ENCODE results near the gene SLC25A13. TPM values are rescaled to one million over a fixed set of nuclear protein-coding genes. Genes with fewer than 3 reads are reported as not detected.
"Not testable (repeated sequence)": the region's sequence is repeated elsewhere in the genome, so short reads cannot be mapped to it uniquely, and the experiment has no call there.

SLC25A13 gene
- total and polyA plus RNA-seq, 2 of the 13 experiments (the other 11 are each of a cell fraction or from before 2014, with no cell fraction given), result 36.2 to 84.9 TPM

DNA sequence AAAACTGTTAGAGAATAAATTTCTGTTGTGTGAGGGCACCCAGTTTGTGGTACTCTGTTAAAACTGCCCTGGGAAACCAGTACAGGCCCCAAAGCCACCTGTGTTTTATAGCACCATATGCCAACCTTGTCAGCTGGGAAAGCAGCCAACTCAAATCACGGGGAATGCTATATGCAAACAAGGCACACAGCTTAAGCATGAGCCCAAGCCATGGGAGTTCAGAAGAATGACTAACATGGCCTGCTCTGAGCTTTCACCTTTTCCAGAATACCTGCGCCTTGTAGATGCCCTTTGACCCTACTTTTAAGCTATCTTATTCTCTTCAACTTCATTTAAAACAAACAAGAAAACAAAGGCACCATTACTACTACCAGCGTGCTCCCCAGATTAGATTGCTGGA lies 5.5 kb upstream of the SLC25A13 start (continued):
- TF ChIP-seq ZNF230 (CRISPR knock-in tag; IDR thresholded peaks at IDR 0.05) (no peak), GPN1 (CRISPR knock-in tag; IDR thresholded peaks at IDR 0.05; ENCODE audit: borderline replicate concordance) (no peak), NFYB (CRISPR knock-in tag; IDR thresholded peaks at IDR 0.05) (no peak), SP1 (IDR thresholded peaks at IDR 0.05) (no peak), SP1 (CRISPR knock-in tag; IDR thresholded peaks at IDR 0.05) (no peak), SMARCE1 (IDR thresholded peaks at IDR 0.05; ENCODE audit: borderline replicate concordance) (no peak), FIP1L1 (IDR thresholded peaks at IDR 0.05; ENCODE audit: borderline replicate concordance, insufficient read depth, low read depth, low read length) (no peak), SALL1 (CRISPR knock-in tag; IDR thresholded peaks at IDR 0.05) (peak; percentile 47), HNF4G (IDR thresholded peaks at IDR 0.05; ENCODE audit: borderline replicate concordance, low read depth, low read length) (peak; percentile 41; the same call in 1 of the 2 replicates), HNF4G (CRISPR knock-in tag; IDR thresholded peaks at IDR 0.05; ENCODE audit: borderline replicate concordance, low read depth) (no peak), RBM22 (optimal IDR thresholded peaks at IDR 0.05; ENCODE audit: low read length) (no peak), HMG20A (CRISPR knock-in tag; IDR thresholded peaks at IDR 0.05; ENCODE audit: borderline replicate concordance) (peak; percentile 88; the same call in 1 of the 2 replicates), SMYD3 (CRISPR knock-in tag; IDR thresholded peaks at IDR 0.05) (no peak), ZNF264 (CRISPR knock-in tag; IDR thresholded peaks at IDR 0.05) (no peak), ZNF333 (CRISPR knock-in tag; IDR thresholded peaks at IDR 0.05; ENCODE audit: borderline replicate concordance) (no peak)

DNA sequence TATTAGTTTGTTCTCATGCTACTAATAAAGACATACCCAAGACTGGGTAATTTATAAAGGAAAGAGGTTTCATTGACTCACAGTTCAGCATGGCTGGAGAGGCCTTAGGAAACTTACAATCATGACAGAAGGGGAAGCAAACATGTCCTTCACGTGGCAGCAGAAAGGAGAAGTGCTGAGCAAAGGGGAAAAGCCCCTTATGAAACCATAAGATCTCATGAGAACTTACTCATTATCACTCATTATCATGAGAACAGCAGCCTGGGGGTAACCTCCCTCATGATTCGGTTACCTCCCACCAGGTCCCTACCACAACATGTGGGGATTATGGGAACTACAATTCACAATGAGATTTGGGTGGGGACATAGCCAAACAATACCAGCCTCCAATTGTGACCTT lies 4.9 kb upstream of the SLC25A13 start:
- H4K20me1 ChIP-seq (ENCODE audit: insufficient read depth, low read length); ATAC-seq; H3K79me2 ChIP-seq (ENCODE audit: insufficient read depth, low read length); H3K27ac ChIP-seq (ENCODE audit: extremely low read length, insufficient read depth, low read length); BruUV-seq (replicated peaks); CTCF ChIA-PET (ENCODE audit: low intra/inter-chr PET ratio, low total read pairs); H2AFZ ChIP-seq (ENCODE audit: low read length); H3K27me3 ChIP-seq (ENCODE audit: control insufficient read depth in 1 of 2, insufficient read depth in 2 of 2, low read length in 2 of 2); FAIRE-seq; DNase-seq (ENCODE audit: low spot score); H3K9ac ChIP-seq (ENCODE audit: insufficient read depth, low read depth, low read length); in situ Hi-C loops (cut with HindIII; ENCODE audit: extremely low pct_ligation_motif_present, low pct_unique_long_range_greater_than_20kb); H3K36me3 ChIP-seq (replicated peaks in 1 of 2; ENCODE audit: control insufficient read depth in 1 of 2, insufficient read depth in 2 of 2, low read length in 2 of 2); H3K4me2 ChIP-seq (ENCODE audit: low read depth, low read length); POLR2A ChIA-PET; H3K4me3 ChIP-seq (replicated peaks in 1 of 3; ENCODE audit: insufficient read depth in 1 of 3, low read depth in 2 of 3, low read length in 3 of 3); H3K9me3 ChIP-seq (ENCODE audit: low read length): not testable (repeated sequence)
- peaks cover 40% of the 10 kb centered on the region for H3K4me1 ChIP-seq (ENCODE audit: insufficient read depth, low read length)
- WGBS (ENCODE audit: low lambda C conversion rate), result 50% methylated on average over 2 of the region's 2 CpGs
- intact Hi-C loops (cut with micrococcal nuclease; ENCODE audit: unreplicated experiment), result loop anchor here (10.0 kb wide), 1 partner anchor 218 kb away; no protein-coding TSS in a partner anchor
